ENCODE measurements around the gene GPR3. TPM values are rescaled to one million over a fixed set of nuclear protein-coding genes. Genes with fewer than 3 reads are reported as not detected.
A peak's percentile ranks its signal among the peaks of the same experiment; 100 is the strongest.

The GPR3 gene
- total RNA-seq, 1 experiment from 2014 or later: 0.95 TPM

- Histone ChIP-seq H3K4me3 (ENCODE audit: low read depth in 2 of 2, low read length in 2 of 2) (peak overlapping the region; percentile 11 to 30; a peak in 2 of 4 replicates), H3K9me3 (ENCODE audit: control insufficient read depth, insufficient read depth, low read depth, low read length) (no peaks in the 10 kb centered on the region), H3K4me1 (ENCODE audit: control insufficient read depth, insufficient read depth, low read length) (peaks cover 19% of the 10 kb centered on the region), H3K36me3 (ENCODE audit: control insufficient read depth, insufficient read depth, low read length) (no peaks in the 10 kb centered on the region), H3K27ac (ENCODE audit: low read length) (peak overlapping the region; percentile 42), H3K27me3 (ENCODE audit: control insufficient read depth, insufficient read depth, low read length) (no peaks in the 10 kb centered on the region)
- no TSS peak for BruUV-seq (replicated peaks)
- ChIA-PET CTCF (interaction anchor here (0.5 kb wide), 1 partner anchor 247 kb away, joined by 11 read pairs; no protein-coding TSS in a partner anchor), POLR2A (interaction anchor here (0.5 kb wide), 1 partner anchor 344 kb away, joined by 3 read pairs; no protein-coding TSS in a partner anchor)
- intact Hi-C loops (cut with micrococcal nuclease; ENCODE audit: unreplicated experiment) (no loop called here), in situ Hi-C loops (cut with HindIII; ENCODE audit: low pct_unique_long_range_greater_than_20kb, low sequenced_read_pairs) (no loop called here)
- DNase-seq (ENCODE audit: low read depth, low spot score) (no peak), ATAC-seq (peak; percentile 64)
- TF ChIP-seq CTCF (IDR thresholded peaks at IDR 0.05) (no peak), POLR2AphosphoS5 (IDR thresholded peaks at IDR 0.05; ENCODE audit: low read depth, low read length) (no peak), SIN3A (IDR thresholded peaks at IDR 0.05; ENCODE audit: borderline replicate concordance, insufficient read depth, low read depth, low read length) (no peak), TCF7L2 (IDR thresholded peaks at IDR 0.05; ENCODE audit: low read depth, low read length) (no peak)
- TF ChIP-seq, protein P1, sequence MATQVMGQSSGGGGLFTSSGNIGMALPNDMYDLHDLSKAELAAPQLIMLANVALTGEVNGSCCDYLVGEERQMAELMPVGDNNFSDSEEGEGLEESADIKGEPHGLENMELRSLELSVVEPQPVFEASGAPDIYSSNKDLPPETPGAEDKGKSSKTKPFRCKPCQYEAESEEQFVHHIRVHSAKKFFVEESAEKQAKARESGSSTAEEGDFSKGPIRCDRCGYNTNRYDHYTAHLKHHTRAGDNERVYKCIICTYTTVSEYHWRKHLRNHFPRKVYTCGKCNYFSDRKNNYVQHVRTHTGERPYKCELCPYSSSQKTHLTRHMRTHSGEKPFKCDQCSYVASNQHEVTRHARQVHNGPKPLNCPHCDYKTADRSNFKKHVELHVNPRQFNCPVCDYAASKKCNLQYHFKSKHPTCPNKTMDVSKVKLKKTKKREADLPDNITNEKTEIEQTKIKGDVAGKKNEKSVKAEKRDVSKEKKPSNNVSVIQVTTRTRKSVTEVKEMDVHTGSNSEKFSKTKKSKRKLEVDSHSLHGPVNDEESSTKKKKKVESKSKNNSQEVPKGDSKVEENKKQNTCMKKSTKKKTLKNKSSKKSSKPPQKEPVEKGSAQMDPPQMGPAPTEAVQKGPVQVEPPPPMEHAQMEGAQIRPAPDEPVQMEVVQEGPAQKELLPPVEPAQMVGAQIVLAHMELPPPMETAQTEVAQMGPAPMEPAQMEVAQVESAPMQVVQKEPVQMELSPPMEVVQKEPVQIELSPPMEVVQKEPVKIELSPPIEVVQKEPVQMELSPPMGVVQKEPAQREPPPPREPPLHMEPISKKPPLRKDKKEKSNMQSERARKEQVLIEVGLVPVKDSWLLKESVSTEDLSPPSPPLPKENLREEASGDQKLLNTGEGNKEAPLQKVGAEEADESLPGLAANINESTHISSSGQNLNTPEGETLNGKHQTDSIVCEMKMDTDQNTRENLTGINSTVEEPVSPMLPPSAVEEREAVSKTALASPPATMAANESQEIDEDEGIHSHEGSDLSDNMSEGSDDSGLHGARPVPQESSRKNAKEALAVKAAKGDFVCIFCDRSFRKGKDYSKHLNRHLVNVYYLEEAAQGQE (IDR thresholded peaks at IDR 0.05; ENCODE audit: insufficient read depth in 1 of 2, low read depth in 2 of 2, low read length in 1 of 2): no peak
Observed at GRCh38 chr1:27350663-27351540, 41.5 kb upstream of the GPR3 start.

GRCh38 chr1:27351541-27352107 lies 40.8 kb upstream of the GPR3 start:
- BruUV-seq (replicated peaks): no TSS peak
- TF ChIP-seq POLR2AphosphoS5 (IDR thresholded peaks at IDR 0.05; ENCODE audit: low read depth, low read length) (no peak), SIN3A (IDR thresholded peaks at IDR 0.05; ENCODE audit: borderline replicate concordance, insufficient read depth, low read depth, low read length) (no peak), TCF7L2 (IDR thresholded peaks at IDR 0.05; ENCODE audit: low read depth, low read length) (no peak), CTCF (IDR thresholded peaks at IDR 0.05) (no peak)
- TF ChIP-seq, protein P1 (IDR thresholded peaks at IDR 0.05; ENCODE audit: insufficient read depth in 1 of 2, low read depth in 2 of 2, low read length in 1 of 2): no peak
- ATAC-seq: no peak
- POLR2A ChIA-PET: interaction anchor here (0.5 kb wide), 1 partner anchor 344 kb away, joined by 3 read pairs; no protein-coding TSS in a partner anchor
- in situ Hi-C loops (cut with HindIII; ENCODE audit: low pct_unique_long_range_greater_than_20kb, low sequenced_read_pairs) (no loop called here), intact Hi-C loops (cut with micrococcal nuclease; ENCODE audit: unreplicated experiment) (no loop called here)
- peak overlapping the region; percentile 29; the same call in 1 of the 2 replicates for H3K27ac ChIP-seq (ENCODE audit: low read length)
- peak overlapping the region; percentile 11 to 30; a peak in 2 of 4 replicates for H3K4me3 ChIP-seq (ENCODE audit: low read depth in 2 of 2, low read length in 2 of 2)
- DNase-seq (ENCODE audit: low read depth, low spot score): no peak
- H3K27me3 ChIP-seq (ENCODE audit: control insufficient read depth, insufficient read depth, low read length): no peaks in the 10 kb centered on the region
- H3K4me1 ChIP-seq (ENCODE audit: control insufficient read depth, insufficient read depth, low read length): peaks cover 19% of the 10 kb centered on the region
- no peaks in the 10 kb centered on the region for H3K9me3 ChIP-seq (ENCODE audit: control insufficient read depth, insufficient read depth, low read depth, low read length)
- CTCF ChIA-PET: no interaction called here
- H3K36me3 ChIP-seq (ENCODE audit: control insufficient read depth, insufficient read depth, low read length): no peaks in the 10 kb centered on the region; the same call in 1 of the 2 replicates

All from Panc1 (cell line).